Body of pancreas (tissue), 4 donors: ENCODE measurements around the gene LYAR. TPM values are rescaled to one million over a fixed set of nuclear protein-coding genes. Genes with fewer than 3 reads are reported as not detected.
"Not testable (repeated sequence)": the region's sequence is repeated elsewhere in the genome, so short reads cannot be mapped to it uniquely, and the experiment has no call there.

Experiments used
- ATAC-seq: fragments of 150-250 bp; one replicate; pipeline ENCODE4 v1.9.1; 2016
- DNase-seq, 4 donors: peaks; one replicate each; pipeline ENCODE4 v3.0.0-alpha.2; 2019
- H3K27ac ChIP-seq, 4 donors: fragments of 200-600 bp; sonication (generic); 1 replicate in 3 of 4; 2 replicates in 1 of 4; pipeline versions ENCODE4 v1.5.1 to v1.6.1; 2016 to 2019; ENCODE audit warnings: mild to moderate bottlenecking in 1 of 4, mixed read lengths in 1 of 4, moderate library complexity in 1 of 4
- H3K27me3 ChIP-seq, 2 donors: fragments of 200-600 bp; sonication (generic); one replicate each; pipeline ENCODE4 v1.6.0; 2016; ENCODE audit warnings: mild to moderate bottlenecking in 1 of 2
- H3K36me3 ChIP-seq, 2 donors: fragments of 200-600 bp; sonication (generic); replicated peaks in 1 of 2; 2 replicates each; pipeline ENCODE4 v1.5.1; 2016; ENCODE audit warnings: low read depth in 2 of 2; ENCODE audit not compliant: insufficient read depth in 1 of 2
- H3K4me1 ChIP-seq: fragments of 200-600 bp; sonication (generic); one replicate; pipeline ENCODE4 v1.6.0; 2016
- H3K4me3 ChIP-seq, 2 donors: fragments of 200-600 bp; sonication (generic); 1 replicate in 1 of 2; 2 replicates in 1 of 2; pipeline ENCODE4 v1.5.1; 2016 to 2019
- H3K9me3 ChIP-seq, 3 donors: fragments of 200-600 bp; sonication (generic); 1 replicate in 2 of 3; 2 replicates in 1 of 3; pipeline ENCODE4 v1.5.1; 2016
- POLR2A ChIP-seq, 3 donors: fragments of 450-650 bp; IDR thresholded peaks; one replicate each; pipeline ENCODE4 v1.6.1; 2016; ENCODE audit warnings: antibody characterized with exemption in 3 of 3, mild to moderate bottlenecking in 2 of 3
- WGBS, 2 donors: methylation state at CpG; one replicate each; pipeline ENCODE4 v1.1.5; 2017; 5-methylcytosine and 5-hydroxymethylcytosine counted together
- intact Hi-C: fragments of 100-400 bp; cut with DNase I; formaldehyde crosslinking; loops from one replicate; pipeline ENCODE4 v1.15.1; 2023
- total RNA-seq, 2 donors: library from RNA; depleted of rRNA; stranded (reverse); fragments of >200 nt; gene quantifications; one replicate each; pipeline ENCODE4 v1.1.0, GENCODE V29; 2016
- TF ChIP-seq, protein P1 (sequence below), 7 experiments: fragments of 450-650 bp in 4 of 7; fragments of 200-600 bp in 3 of 7; sonication (generic) in 3 of 7; IDR thresholded peaks; one replicate each; pipeline ENCODE4 v1.5.1; 2016 to 2019; ENCODE audit warnings: antibody characterized with exemption in 7 of 7

The LYAR gene
- total RNA-seq, 2 donors from 2014 or later = 7.6 to 12.5 TPM

GRCh38 chr4:4260185-4260751 lies 29.7 kb downstream of the LYAR start:
- WGBS, 2 donors = 64 to 72% methylated on average over 6 of the region's 6 CpGs
- TF ChIP-seq, protein P1, sequence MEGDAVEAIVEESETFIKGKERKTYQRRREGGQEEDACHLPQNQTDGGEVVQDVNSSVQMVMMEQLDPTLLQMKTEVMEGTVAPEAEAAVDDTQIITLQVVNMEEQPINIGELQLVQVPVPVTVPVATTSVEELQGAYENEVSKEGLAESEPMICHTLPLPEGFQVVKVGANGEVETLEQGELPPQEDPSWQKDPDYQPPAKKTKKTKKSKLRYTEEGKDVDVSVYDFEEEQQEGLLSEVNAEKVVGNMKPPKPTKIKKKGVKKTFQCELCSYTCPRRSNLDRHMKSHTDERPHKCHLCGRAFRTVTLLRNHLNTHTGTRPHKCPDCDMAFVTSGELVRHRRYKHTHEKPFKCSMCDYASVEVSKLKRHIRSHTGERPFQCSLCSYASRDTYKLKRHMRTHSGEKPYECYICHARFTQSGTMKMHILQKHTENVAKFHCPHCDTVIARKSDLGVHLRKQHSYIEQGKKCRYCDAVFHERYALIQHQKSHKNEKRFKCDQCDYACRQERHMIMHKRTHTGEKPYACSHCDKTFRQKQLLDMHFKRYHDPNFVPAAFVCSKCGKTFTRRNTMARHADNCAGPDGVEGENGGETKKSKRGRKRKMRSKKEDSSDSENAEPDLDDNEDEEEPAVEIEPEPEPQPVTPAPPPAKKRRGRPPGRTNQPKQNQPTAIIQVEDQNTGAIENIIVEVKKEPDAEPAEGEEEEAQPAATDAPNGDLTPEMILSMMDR (IDR thresholded peaks at IDR 0.05) = peak in 4 of 7 experiments; percentile 15 to 44 (median 24)
- TF ChIP-seq POLR2A (IDR thresholded peaks at IDR 0.05) = no peak
- intact Hi-C loops = loop anchor here (5.0 kb wide), 1 partner anchor 72 kb away; no protein-coding TSS in a partner anchor
- no peak for ATAC-seq
- Histone ChIP-seq H3K27me3 (no peaks in the 10 kb centered on the region), H3K27ac (no peak overlapping the region), H3K9me3 (no peaks in the 10 kb centered on the region), H3K4me3 (no peak overlapping the region), H3K36me3 (no peaks in the 10 kb centered on the region), H3K4me1 (peaks cover 5% of the 10 kb centered on the region)
- peak in 1 of 4 donors; percentile 9 for DNase-seq

DNA sequence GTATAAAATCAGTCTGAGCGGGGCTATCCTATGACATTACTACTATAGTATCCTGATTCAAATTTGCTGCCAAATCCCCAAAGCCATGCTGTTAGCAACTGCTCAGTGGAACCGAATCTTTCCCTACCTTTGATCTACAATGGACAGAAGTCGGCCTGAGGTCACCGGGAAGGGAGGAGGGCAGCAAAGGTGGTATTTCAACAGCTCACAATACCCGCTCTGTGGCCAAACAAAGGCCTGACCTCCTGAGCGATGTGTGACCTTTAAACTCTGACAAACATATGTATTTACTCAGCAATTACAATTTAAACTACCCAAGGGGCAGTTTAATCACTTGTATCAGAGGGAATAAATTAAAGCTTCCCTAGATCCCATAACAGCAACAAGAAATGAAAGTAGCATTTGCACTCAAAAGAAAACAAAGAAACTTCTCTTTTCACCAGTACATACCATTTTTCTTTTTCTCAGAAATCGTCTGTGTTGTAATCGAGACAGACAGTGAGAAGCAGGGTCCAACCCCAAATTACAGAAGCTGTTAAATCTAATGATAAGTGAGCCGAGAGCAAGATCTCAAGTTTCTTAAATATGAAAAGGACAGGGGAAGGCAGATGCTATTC lies 30.4 kb downstream of the LYAR start:
- Histone ChIP-seq H3K27ac (peak overlapping the region in 1 of 4 donors; percentile 0), H3K9me3 (no peaks in the 10 kb centered on the region), H3K36me3 (no peaks in the 10 kb centered on the region), H3K4me1 (peaks cover 5% of the 10 kb centered on the region), H3K4me3 (no peak overlapping the region), H3K27me3 (no peaks in the 10 kb centered on the region)
- ATAC-seq (no peak), DNase-seq (no peak)
- WGBS, 2 donors = 21 to 24% methylated on average over 9 of the region's 9 CpGs
- intact Hi-C loops = loop anchor here (5.0 kb wide), 1 partner anchor 73 kb away; no protein-coding TSS in a partner anchor
- TF ChIP-seq POLR2A (IDR thresholded peaks at IDR 0.05) = no peak
- TF ChIP-seq, protein P1 (IDR thresholded peaks at IDR 0.05) = no peak

DNA sequence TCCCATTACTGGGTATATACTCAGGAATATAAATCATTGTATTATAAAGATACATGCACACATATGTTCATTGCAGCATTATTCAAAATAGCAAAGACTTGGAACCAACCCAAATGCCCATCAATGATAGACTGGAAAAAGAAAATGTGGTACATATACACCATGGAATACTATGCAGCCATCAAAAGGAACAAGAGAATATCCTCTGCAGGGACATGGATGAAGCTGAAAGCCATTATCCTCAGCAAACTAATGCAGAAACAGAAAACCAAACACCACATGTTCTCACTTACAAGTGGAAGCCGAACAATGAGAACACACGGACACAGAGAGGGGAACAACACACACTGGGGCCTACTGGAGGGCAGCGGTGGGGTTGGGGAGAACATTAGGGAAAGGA lies 32.2 kb downstream of the LYAR start:
- H3K27me3 ChIP-seq, ATAC-seq, H3K27ac ChIP-seq, DNase-seq, intact Hi-C loops, H3K9me3 ChIP-seq, H3K4me3 ChIP-seq, H3K36me3 ChIP-seq, H3K4me1 ChIP-seq: not testable (repeated sequence)
- WGBS, 2 donors = 64 to 90% methylated on average over 3 of the region's 3 CpGs

GRCh38 chr4:4256799-4257198 lies 33.2 kb downstream of the LYAR start:
- Histone ChIP-seq H3K4me1 (peaks cover 5% of the 10 kb centered on the region), H3K9me3 (no peaks in the 10 kb centered on the region), H3K36me3 (no peaks in the 10 kb centered on the region), H3K4me3 (no peak overlapping the region), H3K27ac (no peak overlapping the region), H3K27me3 (no peaks in the 10 kb centered on the region)
- ATAC-seq = no peak
- 77 to 83% methylated on average over 10 of the region's 10 CpGs for WGBS, 2 donors
- intact Hi-C loops = no loop called here
- TF ChIP-seq POLR2A (IDR thresholded peaks at IDR 0.05) = no peak
- TF ChIP-seq, protein P1 (IDR thresholded peaks at IDR 0.05) = no peak
- DNase-seq = no peak

DNA sequence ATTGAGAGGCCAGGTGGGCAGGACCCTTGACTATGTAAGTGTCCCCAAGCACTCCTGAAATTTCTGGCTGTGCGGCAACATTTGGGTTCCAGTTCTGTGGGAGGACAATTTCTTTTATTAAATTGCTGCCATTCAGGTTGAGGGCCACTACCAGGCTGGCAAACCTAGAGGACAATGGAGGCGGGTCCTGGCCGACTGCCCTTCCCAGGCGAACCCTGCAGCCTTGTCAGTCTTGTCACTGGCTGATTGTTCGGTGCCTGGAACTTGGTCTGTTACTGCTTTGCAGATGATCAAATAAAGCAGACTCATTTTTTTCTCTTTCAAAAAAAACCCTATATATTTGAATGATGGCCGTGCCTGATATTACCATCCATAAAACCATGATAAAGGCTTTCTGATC lies 35.3 kb downstream of the LYAR start:
- 22 to 35% methylated on average over 6 of the region's 6 CpGs for WGBS, 2 donors
- no peaks in the 10 kb centered on the region for H3K9me3 ChIP-seq
- ATAC-seq (no peak), DNase-seq (no peak)
- no peak overlapping the region for H3K4me3 ChIP-seq
- H3K36me3 ChIP-seq = no peaks in the 10 kb centered on the region
- H3K27ac ChIP-seq = no peak overlapping the region
- intact Hi-C loops = no loop called here
- H3K27me3 ChIP-seq = no peaks in the 10 kb centered on the region
- peaks cover 4% of the 10 kb centered on the region for H3K4me1 ChIP-seq
- TF ChIP-seq POLR2A (IDR thresholded peaks at IDR 0.05) = no peak
- TF ChIP-seq, protein P1 (IDR thresholded peaks at IDR 0.05) = no peak
